Stomach (tissue), 9 donors: ENCODE results near the gene TMEM187. TPM values are rescaled to one million over a fixed set of nuclear protein-coding genes. Genes with fewer than 3 reads are reported as not detected.

ENCODE experiments used
- DNase-seq, 2 donors: peaks; one replicate each; pipeline versions ENCODE4 v3.0.0 to v3.0.0-alpha.2; 2013 to 2019
- H3K27ac ChIP-seq, 5 donors: fragments of 200-600 bp in 4 of 5; sonication (generic) in 4 of 5; one replicate each; pipeline ENCODE4 v1.5.1; 2013 to 2019; ENCODE audit warnings: mild to moderate bottlenecking in 1 of 5, moderate library complexity in 1 of 5
- H3K27me3 ChIP-seq, 3 donors: fragments of 200-600 bp; sonication (generic); one replicate each; pipeline ENCODE4 v1.5.1; 2017 to 2019; ENCODE audit warnings: mixed run types in 1 of 3
- H3K36me3 ChIP-seq, 4 donors: fragments of 200-600 bp; sonication (generic); 1 replicate in 3 of 4; 2 replicates in 1 of 4; pipeline ENCODE4 v1.5.1; 2016 to 2019
- H3K4me1 ChIP-seq, 4 donors: fragments of 200-600 bp; sonication (generic); one replicate each; pipeline ENCODE4 v1.5.1; 2016 to 2019
- H3K4me3 ChIP-seq, 4 donors: fragments of 200-600 bp; sonication (generic) in 3 of 4; one replicate each; pipeline ENCODE4 v1.5.1; 2016 to 2019; ENCODE audit warnings: mild to moderate bottlenecking in 1 of 4
- H3K9me3 ChIP-seq, 4 donors: fragments of 200-600 bp; sonication (generic); one replicate each; pipeline ENCODE4 v1.5.1; 2016 to 2019
- EP300 ChIP-seq: sonication (generic); formaldehyde crosslinking; IDR thresholded peaks from one replicate; pipeline ENCODE4 v1.6.1; 2017; ENCODE audit warnings: antibody characterized with exemption
- POLR2A ChIP-seq, 4 donors: fragments of 450-650 bp; IDR thresholded peaks; one replicate each; pipeline ENCODE4 v1.6.1; 2016; ENCODE audit warnings: antibody characterized with exemption in 4 of 4, control low read depth in 2 of 4, mild to moderate bottlenecking in 1 of 4, moderate library complexity in 1 of 4
- POLR2AphosphoS5 ChIP-seq, 3 donors: sonication (generic); formaldehyde crosslinking; IDR thresholded peaks; one replicate each; pipeline ENCODE4 v1.6.1; 2016; ENCODE audit warnings: antibody characterized with exemption in 3 of 3
- WGBS, 5 donors: extraction: QIAGEN DNeasy Blood & Tissue Kit in 3 of 5; methylation state at CpG; one replicate each; pipeline versions ENCODE4 v1.1.5 to v1.1.7; 2013 to 2018; 5-methylcytosine and 5-hydroxymethylcytosine counted together
- intact Hi-C: fragments of 100-400 bp; cut with DNase I; formaldehyde crosslinking; loops from one replicate; pipeline ENCODE4 v1.15.1; 2023; ENCODE audit warnings: low total_unique reads
- polyA plus RNA-seq, 3 donors: library from polyadenylated mRNA; stranded (reverse); fragments of 200-250 nt; gene quantifications; one replicate each; pipeline ENCODE4 v1.2.3, GENCODE V29; 2013
- total RNA-seq, 5 donors: library from RNA; depleted of rRNA; stranded (reverse); fragments of >200 nt; gene quantifications; one replicate each; pipeline versions ENCODE4 v1.1.0 to v1.2.3, GENCODE V29; 2014 to 2016
- TF ChIP-seq, protein P1 (sequence below), 7 experiments: fragments of 450-650 bp in 4 of 7; fragments of 200-600 bp in 3 of 7; sonication (generic) in 3 of 7; IDR thresholded peaks; one replicate each; pipeline ENCODE4 v1.5.1; 2016 to 2019; ENCODE audit warnings: antibody characterized with exemption in 7 of 7, control low read depth in 2 of 7, mild to moderate bottlenecking in 1 of 7
- donor health status: healthy with polysubstance abuse.
- donor health status: Bipolar disorder and iron deficiency.
- donor health status: healthy.

TMEM187 gene
- total and polyA plus RNA-seq, 8 donors, result 0.89 to 16.2 (median 4.6) TPM; not detected in 1

DNA sequence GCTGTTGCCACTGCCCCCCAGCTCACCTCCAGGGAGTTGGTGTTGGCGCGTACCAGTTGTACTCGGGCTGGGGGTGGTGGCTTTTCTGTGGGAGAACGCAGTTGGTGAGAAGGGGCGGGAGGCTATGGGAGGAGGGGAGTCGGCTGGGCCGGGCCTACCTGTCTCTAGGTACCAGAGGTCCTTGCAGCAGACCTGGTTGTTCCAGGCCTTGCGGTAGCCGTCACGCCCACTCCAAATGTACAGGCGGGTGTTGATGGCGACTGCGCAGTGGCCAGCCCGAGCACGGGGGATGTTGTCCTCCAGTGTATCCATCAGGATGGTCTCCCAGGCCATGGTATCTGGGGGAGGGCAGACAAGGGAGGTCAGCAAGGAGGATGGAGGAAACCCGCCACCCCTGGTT, 12.5 kb upstream of the TMEM187 start:
- peaks cover 0 to 10% (median 1%) of the 10 kb centered on the region in 4 donors for H3K4me1 ChIP-seq
- H3K27me3 ChIP-seq, result peaks cover 0 to 5% (median 0%) of the 10 kb centered on the region in 3 donors
- H3K27ac ChIP-seq, result no peak overlapping the region
- intact Hi-C loops, result no loop called here
- TF ChIP-seq POLR2A (IDR thresholded peaks at IDR 0.05), result no peak
- TF ChIP-seq EP300, result no peak
- TF ChIP-seq, protein P1, sequence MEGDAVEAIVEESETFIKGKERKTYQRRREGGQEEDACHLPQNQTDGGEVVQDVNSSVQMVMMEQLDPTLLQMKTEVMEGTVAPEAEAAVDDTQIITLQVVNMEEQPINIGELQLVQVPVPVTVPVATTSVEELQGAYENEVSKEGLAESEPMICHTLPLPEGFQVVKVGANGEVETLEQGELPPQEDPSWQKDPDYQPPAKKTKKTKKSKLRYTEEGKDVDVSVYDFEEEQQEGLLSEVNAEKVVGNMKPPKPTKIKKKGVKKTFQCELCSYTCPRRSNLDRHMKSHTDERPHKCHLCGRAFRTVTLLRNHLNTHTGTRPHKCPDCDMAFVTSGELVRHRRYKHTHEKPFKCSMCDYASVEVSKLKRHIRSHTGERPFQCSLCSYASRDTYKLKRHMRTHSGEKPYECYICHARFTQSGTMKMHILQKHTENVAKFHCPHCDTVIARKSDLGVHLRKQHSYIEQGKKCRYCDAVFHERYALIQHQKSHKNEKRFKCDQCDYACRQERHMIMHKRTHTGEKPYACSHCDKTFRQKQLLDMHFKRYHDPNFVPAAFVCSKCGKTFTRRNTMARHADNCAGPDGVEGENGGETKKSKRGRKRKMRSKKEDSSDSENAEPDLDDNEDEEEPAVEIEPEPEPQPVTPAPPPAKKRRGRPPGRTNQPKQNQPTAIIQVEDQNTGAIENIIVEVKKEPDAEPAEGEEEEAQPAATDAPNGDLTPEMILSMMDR (IDR thresholded peaks at IDR 0.05), result no peak
- no peak for TF ChIP-seq POLR2AphosphoS5 (IDR thresholded peaks at IDR 0.05)
- DNase-seq, result no peak
- WGBS, 5 donors, result 88 to 97% (median 94%) methylated on average over 8 to 16 of the region's 16 CpGs
- no peaks in the 10 kb centered on the region for H3K9me3 ChIP-seq
- no peak overlapping the region for H3K4me3 ChIP-seq
- H3K36me3 ChIP-seq, result peaks cover 47 to 95% (median 93%) of the 10 kb centered on the region in 4 donors

DNA sequence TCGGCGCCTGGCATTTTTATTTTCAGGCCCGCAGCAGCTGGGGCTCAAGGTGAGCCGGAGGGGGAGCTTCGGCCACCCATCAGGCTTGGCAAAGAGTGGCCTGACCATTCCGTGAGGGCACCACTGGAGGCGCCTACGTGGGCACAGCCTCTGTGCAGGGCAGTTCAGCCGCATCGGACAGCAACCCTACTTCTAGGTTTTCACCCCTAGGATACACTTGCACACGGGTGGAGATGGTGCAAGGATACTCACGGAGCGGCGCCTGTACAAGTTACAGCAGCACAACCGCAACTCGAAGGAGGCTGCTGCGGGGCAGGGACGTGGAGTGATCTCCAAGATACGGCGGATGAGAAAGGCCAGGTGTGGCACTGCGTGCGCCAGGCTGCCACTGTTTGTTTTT, 11.8 kb upstream of the TMEM187 start:
- H3K4me1 ChIP-seq, result peaks cover 0 to 17% (median 5%) of the 10 kb centered on the region in 4 donors
- no peak overlapping the region for H3K27ac ChIP-seq
- H3K27me3 ChIP-seq, result peaks cover 0 to 5% (median 0%) of the 10 kb centered on the region in 3 donors
- peaks cover 47 to 87% (median 86%) of the 10 kb centered on the region in 4 donors for H3K36me3 ChIP-seq
- no peak overlapping the region for H3K4me3 ChIP-seq
- WGBS, 5 donors, result 85 to 94% (median 89%) methylated on average over 11 to 22 of the region's 22 CpGs
- no peak for TF ChIP-seq POLR2AphosphoS5 (IDR thresholded peaks at IDR 0.05)
- TF ChIP-seq, protein P1 (IDR thresholded peaks at IDR 0.05), result no peak
- no peaks in the 10 kb centered on the region for H3K9me3 ChIP-seq
- intact Hi-C loops, result no loop called here
- no peak for DNase-seq

DNA sequence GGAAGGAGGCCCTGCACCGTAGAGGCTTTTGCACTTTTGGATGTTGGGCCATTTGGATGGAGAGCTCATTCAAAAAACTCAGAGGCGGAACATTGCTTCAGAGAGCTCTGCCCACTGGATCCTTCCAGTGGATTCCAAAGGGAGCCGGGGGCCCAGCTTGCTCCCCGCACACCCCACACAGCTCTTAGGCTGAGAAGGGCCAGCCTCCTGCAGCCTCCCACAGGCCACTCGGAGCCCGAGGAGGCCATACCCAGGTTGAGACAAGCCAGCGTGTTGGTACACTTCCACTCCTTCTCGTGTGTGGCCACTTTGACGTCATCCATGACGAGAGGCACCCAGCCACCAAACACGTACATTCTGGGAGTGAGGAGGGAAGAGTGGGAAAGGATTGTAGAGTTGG, 11.3 kb upstream of the TMEM187 start:
- 82 to 91% (median 90%) methylated on average over 2 to 11 of the region's 11 CpGs for WGBS, 5 donors
- no peak overlapping the region for H3K4me3 ChIP-seq
- DNase-seq, result no peak
- TF ChIP-seq POLR2A (IDR thresholded peaks at IDR 0.05) (no peak), POLR2AphosphoS5 (IDR thresholded peaks at IDR 0.05) (no peak)
- TF ChIP-seq, protein P1 (IDR thresholded peaks at IDR 0.05), result no peak
- peak overlapping the region in 1 of 5 donors; percentile 34 for H3K27ac ChIP-seq
- intact Hi-C loops, result no loop called here
- H3K36me3 ChIP-seq, result peaks cover 47 to 82% (median 81%) of the 10 kb centered on the region in 4 donors
- H3K4me1 ChIP-seq, result peaks cover 3 to 22% (median 10%) of the 10 kb centered on the region in 4 donors
- peaks cover 0 to 5% (median 0%) of the 10 kb centered on the region in 3 donors for H3K27me3 ChIP-seq
- H3K9me3 ChIP-seq, result no peaks in the 10 kb centered on the region

DNA sequence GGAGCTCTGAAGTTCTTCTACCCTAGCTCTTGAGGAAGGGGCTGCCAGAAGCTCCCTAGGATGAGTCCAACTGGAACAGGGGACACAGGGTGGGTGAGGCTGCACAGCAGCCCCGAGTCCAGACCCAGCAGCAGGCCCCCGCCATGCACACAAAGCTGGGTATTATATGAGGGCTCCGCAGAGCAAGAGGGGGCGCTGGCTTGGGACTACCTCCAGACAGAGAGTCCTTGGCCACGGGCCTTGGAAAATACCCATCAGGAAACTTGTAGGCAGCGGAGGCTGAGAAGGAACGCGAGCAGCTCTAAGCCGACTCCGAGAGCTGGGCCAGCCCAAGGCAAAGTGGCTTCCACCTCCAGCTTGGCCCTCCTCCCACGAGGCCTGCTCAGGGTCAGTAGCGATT, 9.0 kb upstream of the TMEM187 start:
- peaks cover 0 to 5% (median 0%) of the 10 kb centered on the region in 3 donors for H3K27me3 ChIP-seq
- H3K4me3 ChIP-seq, result no peak overlapping the region
- H3K9me3 ChIP-seq, result no peaks in the 10 kb centered on the region
- DNase-seq, result no peak
- WGBS, 5 donors, result 85 to 94% (median 92%) methylated on average over 2 to 12 of the region's 12 CpGs
- intact Hi-C loops, result no loop called here
- TF ChIP-seq, protein P1 (IDR thresholded peaks at IDR 0.05), result no peak
- TF ChIP-seq POLR2AphosphoS5 (IDR thresholded peaks at IDR 0.05) (no peak), EP300 (no peak), POLR2A (IDR thresholded peaks at IDR 0.05) (no peak)
- peaks cover 37 to 60% (median 58%) of the 10 kb centered on the region in 4 donors for H3K36me3 ChIP-seq
- H3K4me1 ChIP-seq, result peaks cover 25 to 44% (median 33%) of the 10 kb centered on the region in 4 donors
- H3K27ac ChIP-seq, result no peak overlapping the region
